ENCODE measurements around the gene VWA1. TPM values are rescaled to one million over a fixed set of nuclear protein-coding genes. Genes with fewer than 3 reads are reported as not detected.

VWA1 gene
- total and polyA plus RNA-seq, 2 of the 4 experiments (the other 2 are of a cell fraction) = 1.1 to 6.1 TPM

DNA sequence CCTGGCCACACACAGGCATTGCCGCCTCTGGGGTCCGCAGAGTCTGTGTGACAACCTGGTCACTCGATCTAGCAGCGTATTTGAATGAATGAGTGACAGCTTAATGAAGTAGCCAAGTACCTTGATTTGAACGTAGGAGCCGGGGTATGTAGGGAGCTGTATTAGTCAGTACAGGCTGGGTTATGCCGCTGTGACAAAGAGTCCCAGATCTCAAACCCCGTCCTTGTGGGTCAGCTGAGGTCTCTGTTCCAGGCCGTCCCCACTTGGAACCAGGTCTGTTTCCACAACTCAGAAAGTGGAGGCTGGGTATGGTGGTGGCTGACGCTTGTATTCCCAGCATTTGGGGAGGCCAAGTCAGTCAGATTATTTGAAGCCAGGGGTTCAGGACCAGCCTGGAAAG, 56.1 kb downstream of the VWA1 start:
- H3K79me1 ChIP-seq (ENCODE audit: low read depth in 1 of 2, low read length in 2 of 2) = peaks cover 3 to 4% of the 10 kb centered on the region in 2 experiments; a peak in 2 of 4 replicates
- H3K4me3 ChIP-seq (ENCODE audit: insufficient read depth, low read depth, low read length) = no peak overlapping the region
- no peaks in the 10 kb centered on the region for H4K20me1 ChIP-seq (ENCODE audit: insufficient read depth, low read length)
- ChIA-PET POLR2A (ENCODE audit: unreplicated experiment) (no interaction called here), CTCF (no interaction called here)
- no peaks in the 10 kb centered on the region for H3K4me1 ChIP-seq (ENCODE audit: control insufficient read depth, insufficient read depth, low read length)
- no TSS peak for BruUV-seq (replicated peaks)
- no peak overlapping the region for H3K4me2 ChIP-seq (ENCODE audit: low read depth, low read length)
- no peaks in the 10 kb centered on the region; the same call in none of the 2 replicates for H3K9me3 ChIP-seq (ENCODE audit: control insufficient read depth, insufficient read depth, low read length)
- ATAC-seq (ENCODE audit: low read depth) (no peak), DNase-seq (no peak)
- no peak overlapping the region for H3K23ac ChIP-seq (ENCODE audit: low read depth, low read length)
- no peak overlapping the region for H2BK20ac ChIP-seq (ENCODE audit: low read depth, low read length)
- no peak overlapping the region for H2BK120ac ChIP-seq (ENCODE audit: low read depth, low read length)
- no peak overlapping the region for H4K91ac ChIP-seq (ENCODE audit: insufficient read depth, low read depth, low read length)
- H2AK5ac ChIP-seq (ENCODE audit: low read depth, low read length) = no peak overlapping the region
- intact Hi-C loops (cut with micrococcal nuclease) = no loop called here
- H3K18ac ChIP-seq (ENCODE audit: low read depth, low read length) = no peak overlapping the region
- 100% methylated on average over 4 of the region's 10 CpGs; no CpG with 5 or more reads in 1 of the 2 experiments for WGBS, 2 experiments (ENCODE audit: extremely low coverage in 2 of 2, insufficient read length in 1 of 2)
- no peak overlapping the region for H3K27ac ChIP-seq (ENCODE audit: insufficient read depth, low read length)
- H3K56ac ChIP-seq (ENCODE audit: extremely low read depth, insufficient read depth, low read length) = no peak overlapping the region
- H2BK15ac ChIP-seq (ENCODE audit: low read depth, low read length) = no peak overlapping the region
- H4K5ac ChIP-seq (ENCODE audit: low read depth, low read length) = no peak overlapping the region
- H3K4ac ChIP-seq (ENCODE audit: low read depth, low read length) = no peak overlapping the region
- H2BK5ac ChIP-seq (ENCODE audit: low read depth, low read length, poor library complexity, severe bottlenecking) = no peak overlapping the region
- no peak overlapping the region for H3K14ac ChIP-seq (replicated peaks; ENCODE audit: low read depth, low read length)
- no peak overlapping the region for H2AFZ ChIP-seq (replicated peaks; ENCODE audit: low read length, poor library complexity)
- H3K27me3 ChIP-seq (ENCODE audit: control insufficient read depth, insufficient read depth, low read length) = no peaks in the 10 kb centered on the region
- no peak overlapping the region for H2AK9ac ChIP-seq (replicated peaks; ENCODE audit: low read depth, low read length, poor library complexity)
- no peak for TF ChIP-seq CEBPB (IDR thresholded peaks at IDR 0.05; ENCODE audit: low read depth, low read length)
- no peak for TF ChIP-seq RCOR1 (IDR thresholded peaks at IDR 0.05; ENCODE audit: insufficient replicate concordance, low read length)
- no peak for TF ChIP-seq RFX5 (IDR thresholded peaks at IDR 0.05; ENCODE audit: low read depth, low read length)
- TF ChIP-seq FOS (IDR thresholded peaks at IDR 0.05; ENCODE audit: low read depth, low read length) = no peak
- no peak for TF ChIP-seq RAD21 (IDR thresholded peaks at IDR 0.05; ENCODE audit: low read length)
- no peaks in the 10 kb centered on the region for H3K9me1 ChIP-seq (ENCODE audit: insufficient read depth, low read length)
- in situ Hi-C loops (cut with MboI; ENCODE audit: low sequenced_read_pairs) = no loop called here
- H3K36me3 ChIP-seq (ENCODE audit: control insufficient read depth, insufficient read depth, low read length) = peaks cover 64% of the 10 kb centered on the region
- dilution Hi-C loops (cut with HindIII; ENCODE audit: low sequenced_read_pairs, unreplicated experiment) = no loop called here
- no peak overlapping the region for H4K8ac ChIP-seq (ENCODE audit: low read depth in 2 of 2, low read length in 2 of 2)
- H3K9ac ChIP-seq (ENCODE audit: low read depth, low read length) = no peak overlapping the region

Other genes starting within 250 kb of the VWA1 start
- gene TNFRSF18, start 229.1 kb upstream of the VWA1 start, total RNA-seq (2012; rRNA removed) = 0.18 TPM in 1 of 2 replicates, not detected in the other
- gene TNFRSF18, start 229.1 kb upstream of the VWA1 start, polyA plus RNA-seq (2012; rRNA removed) = 1.0 and 1.2 TPM in 2 replicates
- gene TNFRSF4, start 221.5 kb upstream of the VWA1 start, total RNA-seq (2012; rRNA removed) = not detected in 2 replicates
- 0.15 and 0.44 TPM in 2 replicates for gene TNFRSF4, start 221.5 kb upstream of the VWA1 start, polyA plus RNA-seq (2012; rRNA removed)
- 57.0 and 69.4 TPM in 2 replicates for gene SDF4, start 203.7 kb upstream of the VWA1 start, total RNA-seq (2012; rRNA removed)
- gene SDF4, start 203.7 kb upstream of the VWA1 start, polyA plus RNA-seq (2012; rRNA removed) = 250 and 252 TPM in 2 replicates
- 12.2 and 18.3 TPM in 2 replicates for gene B3GALT6, start 203.5 kb upstream of the VWA1 start, total RNA-seq (2012; rRNA removed)
- gene B3GALT6, start 203.5 kb upstream of the VWA1 start, polyA plus RNA-seq (2012; rRNA removed) = 23.0 and 29.2 TPM in 2 replicates
- 0.36 TPM in 1 of 2 replicates, not detected in the other for gene C1QTNF12, start 189.0 kb upstream of the VWA1 start, total RNA-seq (2012; rRNA removed)
- gene C1QTNF12, start 189.0 kb upstream of the VWA1 start, polyA plus RNA-seq (2012; rRNA removed) = 1.1 and 2.6 TPM in 2 replicates
- gene UBE2J2, start 161.8 kb upstream of the VWA1 start, total RNA-seq (2012; rRNA removed) = 20.3 and 20.6 TPM in 2 replicates
- gene UBE2J2, start 161.8 kb upstream of the VWA1 start, polyA plus RNA-seq (2012; rRNA removed) = 62.3 and 67.5 TPM in 2 replicates
- 0.18 and 0.28 TPM in 2 replicates for gene SCNN1D, start 155.3 kb upstream of the VWA1 start, total RNA-seq (2012; rRNA removed)
- gene SCNN1D, start 155.3 kb upstream of the VWA1 start, polyA plus RNA-seq (2012; rRNA removed) = 3.7 and 4.4 TPM in 2 replicates
- gene ACAP3, start 127.8 kb upstream of the VWA1 start, total RNA-seq (2012; rRNA removed) = 13.3 and 15.3 TPM in 2 replicates
- 58.2 and 75.2 TPM in 2 replicates for gene ACAP3, start 127.8 kb upstream of the VWA1 start, polyA plus RNA-seq (2012; rRNA removed)
- gene PUSL1, start 127.1 kb upstream of the VWA1 start, total RNA-seq (2012; rRNA removed) = 10.9 and 13.3 TPM in 2 replicates
- 33.0 and 43.6 TPM in 2 replicates for gene PUSL1, start 127.1 kb upstream of the VWA1 start, polyA plus RNA-seq (2012; rRNA removed)
- gene INTS11, start 111.0 kb upstream of the VWA1 start, total RNA-seq (2012; rRNA removed) = 52.5 and 56.1 TPM in 2 replicates
- gene INTS11, start 111.0 kb upstream of the VWA1 start, polyA plus RNA-seq (2012; rRNA removed) = 123 and 134 TPM in 2 replicates
- 2.7 and 3.1 TPM in 2 replicates for gene CPTP, start 110.9 kb upstream of the VWA1 start, total RNA-seq (2012; rRNA removed)
- gene CPTP, start 110.9 kb upstream of the VWA1 start, polyA plus RNA-seq (2012; rRNA removed) = 12.1 and 15.4 TPM in 2 replicates
- under 0.01 TPM in 1 of 2 replicates, not detected in the other for gene TAS1R3, start 104.4 kb upstream of the VWA1 start, total RNA-seq (2012; rRNA removed)
- gene TAS1R3, start 104.4 kb upstream of the VWA1 start, polyA plus RNA-seq (2012; rRNA removed) = 0.05 and 0.06 TPM in 2 replicates
- 27.2 and 27.5 TPM in 2 replicates for gene DVL1, start 86.3 kb upstream of the VWA1 start, total RNA-seq (2012; rRNA removed)
- gene DVL1, start 86.3 kb upstream of the VWA1 start, polyA plus RNA-seq (2012; rRNA removed) = 35.9 and 47.6 TPM in 2 replicates
- 92.5 and 97.8 TPM in 2 replicates for gene MXRA8, start 77.1 kb upstream of the VWA1 start, total RNA-seq (2012; rRNA removed)
- 469 and 502 TPM in 2 replicates for gene MXRA8, start 77.1 kb upstream of the VWA1 start, polyA plus RNA-seq (2012; rRNA removed)
- gene AURKAIP1, start 60.5 kb upstream of the VWA1 start, total RNA-seq (2012; rRNA removed) = 45.7 and 63.0 TPM in 2 replicates
- 107 and 129 TPM in 2 replicates for gene AURKAIP1, start 60.5 kb upstream of the VWA1 start, polyA plus RNA-seq (2012; rRNA removed)
- 53.9 and 61.1 TPM in 2 replicates for gene CCNL2, start 36.4 kb upstream of the VWA1 start, total RNA-seq (2012; rRNA removed)
- 209 and 239 TPM in 2 replicates for gene CCNL2, start 36.4 kb upstream of the VWA1 start, polyA plus RNA-seq (2012; rRNA removed)
- gene MRPL20, start 28.4 kb upstream of the VWA1 start, total RNA-seq (2012; rRNA removed) = 141 and 149 TPM in 2 replicates
- 157 and 172 TPM in 2 replicates for gene MRPL20, start 28.4 kb upstream of the VWA1 start, polyA plus RNA-seq (2012; rRNA removed)
- gene ANKRD65, start 14.4 kb upstream of the VWA1 start, total RNA-seq (2012; rRNA removed) = under 0.01 TPM in 1 of 2 replicates, not detected in the other
- gene ANKRD65, start 14.4 kb upstream of the VWA1 start, polyA plus RNA-seq (2012; rRNA removed) = 0.09 and 0.11 TPM in 2 replicates
- not detected in 2 replicates for gene ATAD3C, start 14.0 kb downstream of the VWA1 start, total RNA-seq (2012; rRNA removed)
- not detected in 2 replicates for gene ATAD3C, start 14.0 kb downstream of the VWA1 start, polyA plus RNA-seq (2012; rRNA removed)
- 13.8 and 28.6 TPM in 2 replicates for gene ATAD3B, start 36.1 kb downstream of the VWA1 start, total RNA-seq (2012; rRNA removed)
- gene ATAD3B, start 36.1 kb downstream of the VWA1 start, polyA plus RNA-seq (2012; rRNA removed) = 29.0 and 38.7 TPM in 2 replicates
- 26.1 and 27.2 TPM in 2 replicates for gene ATAD3A, start 76.5 kb downstream of the VWA1 start, total RNA-seq (2012; rRNA removed)
- gene ATAD3A, start 76.5 kb downstream of the VWA1 start, polyA plus RNA-seq (2012; rRNA removed) = 33.9 and 34.0 TPM in 2 replicates
- gene TMEM240, start 104.9 kb downstream of the VWA1 start, total RNA-seq (2012; rRNA removed) = 1.1 and 1.6 TPM in 2 replicates
- 7.6 and 10.2 TPM in 2 replicates for gene TMEM240, start 104.9 kb downstream of the VWA1 start, polyA plus RNA-seq (2012; rRNA removed)
- 33.7 and 43.3 TPM in 2 replicates for gene SSU72, start 139.2 kb downstream of the VWA1 start, total RNA-seq (2012; rRNA removed)
- 88.4 and 94.0 TPM in 2 replicates for gene SSU72, start 139.2 kb downstream of the VWA1 start, polyA plus RNA-seq (2012; rRNA removed)
- 0.28 and 0.36 TPM in 2 replicates for gene FNDC10, start 164.4 kb downstream of the VWA1 start, total RNA-seq (2012; rRNA removed)
- 5.8 and 7.6 TPM in 2 replicates for gene FNDC10, start 164.4 kb downstream of the VWA1 start, polyA plus RNA-seq (2012; rRNA removed)
- gene MIB2, start 179.8 kb downstream of the VWA1 start, total RNA-seq (2012; rRNA removed) = 17.2 and 18.1 TPM in 2 replicates
- gene MIB2, start 179.8 kb downstream of the VWA1 start, polyA plus RNA-seq (2012; rRNA removed) = 47.8 and 58.0 TPM in 2 replicates
- 1.1 and 1.4 TPM in 2 replicates for gene MMP23B, start 196.5 kb downstream of the VWA1 start, total RNA-seq (2012; rRNA removed)
- gene MMP23B, start 196.5 kb downstream of the VWA1 start, polyA plus RNA-seq (2012; rRNA removed) = 5.4 and 9.1 TPM in 2 replicates
- gene CDK11B, start 223.3 kb downstream of the VWA1 start, total RNA-seq (2012; rRNA removed) = 8.2 and 8.9 TPM in 2 replicates
- 16.3 and 19.1 TPM in 2 replicates for gene CDK11B, start 223.3 kb downstream of the VWA1 start, polyA plus RNA-seq (2012; rRNA removed)

All from IMR-90 (cell line).